ENCODE measurements around the gene PACRG. TPM values are rescaled to one million over a fixed set of nuclear protein-coding genes. Genes with fewer than 3 reads are reported as not detected.

PACRG gene
- total and polyA plus RNA-seq, 2 donors (not counting 3 experiments of a cell fraction or from before 2014, with no cell fraction given): 0.08 TPM; not detected in 1

DNA sequence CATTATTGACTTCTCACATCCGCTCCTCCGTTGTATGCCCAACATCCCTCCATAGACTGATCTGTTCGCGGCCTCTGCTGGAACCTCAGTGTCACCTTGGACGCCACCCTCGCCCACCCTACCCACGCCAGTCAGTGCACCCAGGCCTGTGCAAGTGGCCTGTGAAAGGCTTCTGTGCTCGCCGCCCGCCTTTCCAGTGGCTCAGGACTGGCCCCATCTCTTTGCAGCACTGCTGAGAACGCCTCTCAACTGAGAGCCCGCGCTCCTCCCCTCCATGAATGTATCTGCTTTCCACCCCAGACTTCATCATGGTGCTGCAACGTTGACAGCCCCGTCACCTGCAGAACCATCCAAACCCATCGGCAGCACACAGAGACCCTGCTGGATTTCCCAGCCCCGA lies 459.4 kb downstream of the PACRG start:
- no peak for FAIRE-seq
- intact Hi-C loops (cut with micrococcal nuclease): loop anchor here (10.0 kb wide), 1 partner anchor 398 kb away; no protein-coding TSS in a partner anchor
- TF ChIP-seq, protein P1, sequence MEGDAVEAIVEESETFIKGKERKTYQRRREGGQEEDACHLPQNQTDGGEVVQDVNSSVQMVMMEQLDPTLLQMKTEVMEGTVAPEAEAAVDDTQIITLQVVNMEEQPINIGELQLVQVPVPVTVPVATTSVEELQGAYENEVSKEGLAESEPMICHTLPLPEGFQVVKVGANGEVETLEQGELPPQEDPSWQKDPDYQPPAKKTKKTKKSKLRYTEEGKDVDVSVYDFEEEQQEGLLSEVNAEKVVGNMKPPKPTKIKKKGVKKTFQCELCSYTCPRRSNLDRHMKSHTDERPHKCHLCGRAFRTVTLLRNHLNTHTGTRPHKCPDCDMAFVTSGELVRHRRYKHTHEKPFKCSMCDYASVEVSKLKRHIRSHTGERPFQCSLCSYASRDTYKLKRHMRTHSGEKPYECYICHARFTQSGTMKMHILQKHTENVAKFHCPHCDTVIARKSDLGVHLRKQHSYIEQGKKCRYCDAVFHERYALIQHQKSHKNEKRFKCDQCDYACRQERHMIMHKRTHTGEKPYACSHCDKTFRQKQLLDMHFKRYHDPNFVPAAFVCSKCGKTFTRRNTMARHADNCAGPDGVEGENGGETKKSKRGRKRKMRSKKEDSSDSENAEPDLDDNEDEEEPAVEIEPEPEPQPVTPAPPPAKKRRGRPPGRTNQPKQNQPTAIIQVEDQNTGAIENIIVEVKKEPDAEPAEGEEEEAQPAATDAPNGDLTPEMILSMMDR (IDR thresholded peaks at IDR 0.05; ENCODE audit: extremely low read depth in 1 of 2, insufficient read depth in 1 of 2, low read depth in 1 of 2, low read length in 2 of 2): no peak

DNA sequence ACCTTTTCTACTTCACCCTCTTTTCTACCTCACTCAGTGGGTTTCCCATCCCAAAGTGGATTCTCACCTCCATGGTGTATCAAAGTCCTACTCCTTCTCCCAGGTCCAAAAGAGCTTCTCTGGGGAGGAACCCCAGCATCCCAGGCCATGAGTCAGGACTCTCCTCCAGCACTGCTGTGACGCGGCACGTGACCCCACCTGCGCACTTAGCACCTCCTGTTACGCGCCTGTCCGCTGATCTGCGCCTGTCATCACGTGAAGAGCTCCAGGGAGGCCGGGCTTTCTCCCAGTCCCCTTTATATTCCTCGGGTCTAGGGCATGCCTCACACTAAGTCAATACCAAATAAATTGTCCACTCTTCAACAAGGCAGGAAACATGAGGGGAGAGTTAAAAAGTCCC lies 459.8 kb downstream of the PACRG start:
- intact Hi-C loops (cut with micrococcal nuclease) (loop anchor here (10.0 kb wide), 1 partner anchor 397 kb away; no protein-coding TSS in a partner anchor), dilution Hi-C loops (cut with MboI; ENCODE audit: extremely low pct_ligation_motif_present, low sequenced_read_pairs) (no loop called here)
- Histone ChIP-seq H3K27ac (ENCODE audit: insufficient read depth, low read depth, low read length) (no peak overlapping the region), H3K9me1 (replicated peaks; ENCODE audit: control insufficient read depth, extremely low read depth, insufficient read depth, low read length) (no peaks in the 10 kb centered on the region), H3K4me2 (ENCODE audit: insufficient read depth, low read length) (no peak overlapping the region), H3K4me1 (ENCODE audit: control insufficient read depth, extremely low read depth, insufficient read depth, low read length) (no peaks in the 10 kb centered on the region), H3K79me2 (ENCODE audit: control insufficient read depth, insufficient read depth, low read length) (no peaks in the 10 kb centered on the region), H3K4me3 (replicated peaks in 1 of 3; ENCODE audit: insufficient read depth in 1 of 3, low read depth in 1 of 3, low read length in 3 of 3) (no peak overlapping the region), H3K36me3 (ENCODE audit: control insufficient read depth in 2 of 2, extremely low read depth in 1 of 2, insufficient read depth in 2 of 2, low read length in 2 of 2) (no peaks in the 10 kb centered on the region), H4K20me1 (replicated peaks; ENCODE audit: control insufficient read depth, extremely low read depth, insufficient read depth, low read length) (no peaks in the 10 kb centered on the region), H2AFZ (ENCODE audit: low read depth, low read length) (no peak overlapping the region), H3K9me3 (replicated peaks; ENCODE audit: control insufficient read depth, insufficient read depth, low read length) (no peaks in the 10 kb centered on the region), H3K27me3 (ENCODE audit: control insufficient read depth in 2 of 2, insufficient read depth in 2 of 2, low read length in 2 of 2) (peaks cover under 1 to 5% of the 10 kb centered on the region in 2 experiments), H3K9ac (replicated peaks; ENCODE audit: extremely low read depth, insufficient read depth, low read length) (no peak overlapping the region)
- POLR2A ChIA-PET: no interaction called here
- FAIRE-seq (no peak), DNase-seq (ENCODE audit: low read depth, low spot score) (no peak)
- TF ChIP-seq FOS (IDR thresholded peaks at IDR 0.05; ENCODE audit: borderline replicate concordance, insufficient read depth, low read length): no peak
- TF ChIP-seq POLR2AphosphoS5 (IDR thresholded peaks at IDR 0.05; ENCODE audit: insufficient read depth, low read depth, low read length): no peak
- TF ChIP-seq GATA2 (IDR thresholded peaks at IDR 0.05; ENCODE audit: insufficient read depth, insufficient read length, low read depth, low read length): no peak
- TF ChIP-seq, protein P2, sequence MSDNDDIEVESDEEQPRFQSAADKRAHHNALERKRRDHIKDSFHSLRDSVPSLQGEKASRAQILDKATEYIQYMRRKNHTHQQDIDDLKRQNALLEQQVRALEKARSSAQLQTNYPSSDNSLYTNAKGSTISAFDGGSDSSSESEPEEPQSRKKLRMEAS (IDR thresholded peaks at IDR 0.05; ENCODE audit: insufficient read depth, insufficient read length): no peak
- TF ChIP-seq POLR2A (IDR thresholded peaks at IDR 0.05; ENCODE audit: low read depth, low read length): no peak
- no peak for TF ChIP-seq EZH2 (IDR thresholded peaks at IDR 0.05; ENCODE audit: borderline replicate concordance, low read depth, low read length, severe bottlenecking)
- TF ChIP-seq, protein P1 (IDR thresholded peaks at IDR 0.05; ENCODE audit: extremely low read depth in 1 of 2, insufficient read depth in 1 of 2, low read depth in 1 of 2, low read length in 2 of 2): no peak
- TF ChIP-seq MYC (IDR thresholded peaks at IDR 0.05; ENCODE audit: low read depth, low read length): no peak
- TF ChIP-seq JUN (IDR thresholded peaks at IDR 0.05; ENCODE audit: borderline replicate concordance, insufficient read depth, insufficient read length, low read depth): no peak
- CTCF ChIA-PET: interaction anchor here (1.1 to 1.2 kb wide), 2 partner anchors 14 to 16 kb away, joined by 3 read pairs; no protein-coding TSS in a partner anchor
- BruUV-seq (replicated peaks): no TSS peak

More for the DNA sequence above, 459.4 kb downstream of the PACRG start:
- no peak for DNase-seq (ENCODE audit: low read depth, low spot score)
- dilution Hi-C loops (cut with MboI; ENCODE audit: extremely low pct_ligation_motif_present, low sequenced_read_pairs): no loop called here
- Histone ChIP-seq H3K9me3 (replicated peaks; ENCODE audit: control insufficient read depth, insufficient read depth, low read length) (no peaks in the 10 kb centered on the region), H3K9me1 (replicated peaks; ENCODE audit: control insufficient read depth, extremely low read depth, insufficient read depth, low read length) (no peaks in the 10 kb centered on the region), H3K36me3 (ENCODE audit: control insufficient read depth in 2 of 2, extremely low read depth in 1 of 2, insufficient read depth in 2 of 2, low read length in 2 of 2) (no peaks in the 10 kb centered on the region), H4K20me1 (replicated peaks; ENCODE audit: control insufficient read depth, extremely low read depth, insufficient read depth, low read length) (no peaks in the 10 kb centered on the region), H3K79me2 (ENCODE audit: control insufficient read depth, insufficient read depth, low read length) (no peaks in the 10 kb centered on the region), H2AFZ (ENCODE audit: low read depth, low read length) (no peak overlapping the region), H3K27ac (ENCODE audit: insufficient read depth, low read depth, low read length) (no peak overlapping the region), H3K27me3 (ENCODE audit: control insufficient read depth in 2 of 2, insufficient read depth in 2 of 2, low read length in 2 of 2) (peaks cover 0 to 5% of the 10 kb centered on the region in 2 experiments), H3K4me2 (ENCODE audit: insufficient read depth, low read length) (no peak overlapping the region), H3K4me1 (ENCODE audit: control insufficient read depth, extremely low read depth, insufficient read depth, low read length) (no peaks in the 10 kb centered on the region), H3K4me3 (replicated peaks in 1 of 3; ENCODE audit: insufficient read depth in 1 of 3, low read depth in 1 of 3, low read length in 3 of 3) (no peak overlapping the region), H3K9ac (replicated peaks; ENCODE audit: extremely low read depth, insufficient read depth, low read length) (no peak overlapping the region)
- ChIA-PET CTCF (interaction anchor here (1.1 kb wide), 1 partner anchor 13 kb away, joined by 3 read pairs; no protein-coding TSS in a partner anchor), POLR2A (no interaction called here)
- no TSS peak for BruUV-seq (replicated peaks)
